GM12878 (cell line): ENCODE results near the gene P2RX4. TPM values are rescaled to one million over a fixed set of nuclear protein-coding genes. Genes with fewer than 3 reads are reported as not detected.

Experiments used
- ATAC-seq: fragments of 200-7000 bp; cut with Tn5 transposase; 3 replicates; pipeline ENCODE4 v1.9.1; 2020; ENCODE audit warnings: mild to moderate bottlenecking, moderate library complexity
- BruUV-seq: library from RNA; stranded (reverse); fragments of 400-500 nt; replicated peaks from 2 replicates; lab custom pipeline; 2021; lab: Mats Ljungman, UMichigan
- CTCF ChIA-PET: fragments of 300-600 bp; sonication (Branson Sonifier 250); formaldehyde crosslinking; extraction: SDS; loops from one replicate; lab custom pipeline; 2021; ENCODE audit warnings: inconsistent platforms; lab: Yijun Ruan, JAX
- POLR2A ChIA-PET: fragments of 350-600 bp; formaldehyde crosslinking; extraction: SDS; loops from one replicate; lab custom pipeline; 2021; ENCODE audit warnings: inconsistent platforms; lab: Charles Lee
- RAD21 ChIA-PET: fragments of 300-600 bp; sonication (Branson Sonifier 250); formaldehyde crosslinking; loops from one replicate; lab custom pipeline; 2023; ENCODE audit warnings: antibody characterized with exemption; ENCODE audit not compliant: unreplicated experiment; lab: Charles Lee
- SMC1A ChIA-PET: fragments of 300-600 bp; sonication (Branson Sonifier 250); formaldehyde crosslinking; loops from one replicate; lab custom pipeline; 2023; ENCODE audit not compliant: unreplicated experiment, uncharacterized antibody; lab: Charles Lee
- DNase-seq: peaks from one replicate; pipeline ENCODE4 v3.0.0-alpha.2; 2011; ENCODE audit warnings: low read depth, low spot score
- FAIRE-seq: peaks from 3 replicates; lab custom pipeline; 2011; peaks lifted over from hg19 to GRCh38; lab: Jason Lieb, UNC
- H2AFZ ChIP-seq: 2 replicates; pipeline ENCODE4 v1.6.0; 2011; ENCODE audit warnings: low read depth, low read length, control low read depth; ENCODE audit not compliant: control insufficient read depth
- H3K27ac ChIP-seq: 2 replicates; pipeline ENCODE4 v1.5.1; 2011; ENCODE audit warnings: control low read depth; ENCODE audit not compliant: control insufficient read depth, insufficient read depth
- H3K27me3 ChIP-seq, 2 experiments: replicated peaks in 1 of 2; 2 replicates each; pipeline versions ENCODE4 v1.6.0 to v1.6.1; 2011; ENCODE audit warnings: low read length in 1 of 2; ENCODE audit not compliant: control insufficient read depth in 2 of 2, insufficient read depth in 2 of 2
- H3K36me3 ChIP-seq, 2 experiments: 2 replicates each; pipeline ENCODE4 v1.5.1; 2011; ENCODE audit warnings: low read length in 1 of 2; ENCODE audit not compliant: control insufficient read depth in 2 of 2, insufficient read depth in 2 of 2
- H3K4me1 ChIP-seq: 2 replicates; pipeline ENCODE4 v1.6.1; 2011; ENCODE audit warnings: mild to moderate bottlenecking, low read length, moderate library complexity, mixed read lengths; ENCODE audit not compliant: control insufficient read depth, insufficient read depth
- H3K4me2 ChIP-seq: 2 replicates; pipeline ENCODE4 v1.6.0; 2011; ENCODE audit warnings: control low read depth; ENCODE audit not compliant: control insufficient read depth, insufficient read depth
- H3K4me3 ChIP-seq: fragments of 200-600 bp; sonication (generic); 2 replicates; pipeline ENCODE4 v1.5.1; 2016
- H3K79me2 ChIP-seq: 2 replicates; pipeline ENCODE4 v1.6.0; 2011; ENCODE audit warnings: low read length; ENCODE audit not compliant: control insufficient read depth, insufficient read depth
- H3K9ac ChIP-seq: 2 replicates; pipeline ENCODE4 v1.8.0; 2011; ENCODE audit warnings: low read length, control low read depth, mixed read lengths; ENCODE audit not compliant: control insufficient read depth, insufficient read depth
- H3K9me3 ChIP-seq: replicated peaks from 3 replicates; pipeline ENCODE4 v1.5.1; 2011; ENCODE audit warnings: mild to moderate bottlenecking, low read length; ENCODE audit not compliant: control insufficient read depth, insufficient read depth
- H4K20me1 ChIP-seq: 2 replicates; pipeline ENCODE4 v1.6.0; 2011; ENCODE audit not compliant: control insufficient read depth, insufficient read depth
- CBX3 ChIP-seq: fragments of 200-600 bp; sonication (generic); IDR thresholded peaks from 2 replicates; pipeline ENCODE4 v1.6.1; 2016; ENCODE audit warnings: low read depth, borderline replicate concordance
- CHD4 ChIP-seq: fragments of 200-600 bp; sonication (generic); IDR thresholded peaks from 2 replicates; pipeline ENCODE4 v1.6.1; 2016; ENCODE audit warnings: mild to moderate bottlenecking
- EGR1 ChIP-seq, 2 experiments: IDR thresholded peaks; 1 replicate in 1 of 2; 2 replicates in 1 of 2; pipeline ENCODE4 v1.6.1; 2011 to 2012; ENCODE audit warnings: low read depth in 2 of 2, low read length in 2 of 2, borderline replicate concordance in 1 of 2, mild to moderate bottlenecking in 1 of 2, moderate library complexity in 1 of 2
- GATAD2B ChIP-seq: fragments of 450-650 bp; conservative IDR thresholded peaks from 2 replicates; pipeline ENCODE4 v1.6.1; 2017; ENCODE audit warnings: low read depth, mild to moderate bottlenecking, moderate library complexity
- IRF3 ChIP-seq: fragments of 450-650 bp; IDR thresholded peaks from 2 replicates; pipeline ENCODE4 v1.6.1; 2014; ENCODE audit warnings: mild to moderate bottlenecking
- MYC ChIP-seq: IDR thresholded peaks from 2 replicates; pipeline ENCODE4 v1.6.1; 2011; ENCODE audit warnings: mild to moderate bottlenecking, low read length, moderate library complexity, inconsistent platforms; ENCODE audit not compliant: insufficient read depth, insufficient replicate concordance, insufficient read length, severe bottlenecking
- NFIC ChIP-seq: IDR thresholded peaks from 2 replicates; pipeline ENCODE4 v1.6.1; 2012; ENCODE audit warnings: low read depth, mild to moderate bottlenecking, inconsistent platforms, low read length, moderate library complexity
- NR2C1 ChIP-seq: fragments of 450-650 bp; IDR thresholded peaks from 2 replicates; pipeline ENCODE4 v1.6.1; 2017; ENCODE audit warnings: antibody characterized with exemption, mild to moderate bottlenecking, moderate library complexity
- NR2C2 ChIP-seq: IDR thresholded peaks from 2 replicates; pipeline ENCODE4 v1.6.1; 2011; ENCODE audit warnings: borderline replicate concordance, low read depth; ENCODE audit not compliant: control insufficient read depth, insufficient read length
- PAX8 ChIP-seq: fragments of 450-650 bp; IDR thresholded peaks from 2 replicates; pipeline ENCODE4 v1.6.1; 2017; ENCODE audit warnings: mild to moderate bottlenecking, moderate library complexity
- PML ChIP-seq: IDR thresholded peaks from 2 replicates; pipeline ENCODE4 v1.6.1; 2012; ENCODE audit warnings: low read length, inconsistent platforms
- SIN3A ChIP-seq: IDR thresholded peaks from 2 replicates; pipeline ENCODE4 v1.6.1; 2012; ENCODE audit warnings: low read depth, low read length, improper control_type of control experiment
- TCF7 ChIP-seq: IDR thresholded peaks from 2 replicates; pipeline ENCODE4 v1.6.1; 2014; ENCODE audit warnings: antibody characterized with exemption, borderline replicate concordance
- ZNF217 ChIP-seq: fragments of 450-650 bp; IDR thresholded peaks from 2 replicates; pipeline ENCODE4 v1.6.1; 2017; ENCODE audit warnings: antibody characterized with exemption, mild to moderate bottlenecking
- ZNF622 ChIP-seq: fragments of 450-650 bp; IDR thresholded peaks from 2 replicates; pipeline ENCODE4 v1.6.1; 2017; ENCODE audit warnings: mild to moderate bottlenecking, inconsistent platforms
- ZSCAN29 ChIP-seq: fragments of 450-650 bp; IDR thresholded peaks from 2 replicates; pipeline ENCODE4 v1.6.1; 2017; ENCODE audit warnings: mild to moderate bottlenecking, moderate library complexity
- WGBS: methylation state at CpG from one replicate; pipeline ENCODE4 v1.1.6; 2016; ENCODE audit warnings: low lambda C conversion rate; ENCODE audit not compliant: insufficient replicate concordance, insufficient coverage; ENCODE audit errors: missing lambda C conversion rate; 5-methylcytosine and 5-hydroxymethylcytosine counted together
- in situ Hi-C: fragments of 300-500 bp; cut with MboI; formaldehyde crosslinking; loops from 9 replicates; pipeline ENCODE4 v1.14.3; 2018; ENCODE audit warnings: mixed read lengths
- intact Hi-C: fragments of 100-400 bp; cut with micrococcal nuclease; formaldehyde crosslinking; loops from one replicate; pipeline ENCODE4 v1.14.2; 2022; ENCODE audit not compliant: unreplicated experiment
- polyA plus RNA-seq, 11 experiments: library from polyadenylated mRNA; depleted of rRNA in 4 of 11; unstranded in 6 of 11; stranded (reverse) in 5 of 11; fragments of >200 nt; fragmentation: Nextera tagmentation in 4 of 11; fragmentation: Illumina TruSeq in 1 of 11; extraction: Ambion mirVana in 4 of 11; extraction: Trizol in 1 of 11; gene quantifications; 1 replicate in 1 of 11; 2 replicates in 10 of 11; pipeline versions ENCODE4 v1.2.1 to v1.2.3, GENCODE V29; 2011 to 2016; ENCODE audit warnings: inconsistent platforms in 2 of 11, missing spikeins in 2 of 11, low read depth in 1 of 11
- total RNA-seq, 4 experiments: library from RNA; depleted of rRNA in 3 of 4; stranded (reverse); fragments of >200 nt in 3 of 4; fragmentation: Illumina TruSeq in 1 of 4; extraction: Trizol in 1 of 4; gene quantifications; 2 replicates each; pipeline versions ENCODE4 v1.2.1 to v1.2.3, GENCODE V29; 2013 to 2021

P2RX4 gene
- total and polyA plus RNA-seq, 10 of the 15 experiments (the other 5 are each of a cell fraction or from before 2014, with no cell fraction given) = 9.0 to 43.4 (median 20.5) TPM

- Histone ChIP-seq H3K36me3 (no peaks in the 10 kb centered on the region; a peak in 3 of 4 replicates), H3K4me2 (no peak overlapping the region), H3K9ac (no peak overlapping the region), H3K4me3 (no peak overlapping the region), H2AFZ (no peak overlapping the region), H3K4me1 (peaks cover 13% of the 10 kb centered on the region), H3K79me2 (no peaks in the 10 kb centered on the region), H3K27ac (no peak overlapping the region), H3K9me3 (no peaks in the 10 kb centered on the region), H3K27me3 (no peaks in the 10 kb centered on the region), H4K20me1 (no peaks in the 10 kb centered on the region)
- TF ChIP-seq CBX3 = no peak
- no peak for TF ChIP-seq EGR1 (IDR thresholded peaks at IDR 0.05; ENCODE audit: borderline replicate concordance in 1 of 2, low read depth in 2 of 2, low read length in 2 of 2)
- no peak for TF ChIP-seq IRF3
- no peak for TF ChIP-seq PML
- TF ChIP-seq NR2C1 = no peak
- no peak for TF ChIP-seq ZNF622
- intact Hi-C loops = no loop called here
- no peak for ATAC-seq
- BruUV-seq = TSS peak; percentile 57
- RAD21 ChIA-PET = interaction anchor here (1.1 to 1.5 kb wide), 3 partner anchors 70 to 170 kb away, joined by 3 to 5 read pairs (median 4); no protein-coding TSS in a partner anchor
- FAIRE-seq = no peak
- SMC1A ChIA-PET = interaction anchor here (0.7 to 1.6 kb wide), 3 partner anchors 9 to 169 kb away, joined by 3 to 5 read pairs (median 4); no protein-coding TSS in a partner anchor
- CTCF ChIA-PET = interaction anchor here (0.5 to 3.1 kb wide), 11 partner anchors 9 to 1218 kb away, joined by 3 to 19 read pairs (median 4); partner anchors contain the start of gene P2RX7
- POLR2A ChIA-PET = no interaction called here
- in situ Hi-C loops = no loop called here
- WGBS = 87% methylated on average over 12 of the region's 12 CpGs
- no peak for DNase-seq
Measured at GRCh38 chr12:121230538-121230907, 20.6 kb downstream of the P2RX4 start.

- Histone ChIP-seq H3K27me3 (no peaks in the 10 kb centered on the region), H3K9me3 (no peaks in the 10 kb centered on the region), H4K20me1 (no peaks in the 10 kb centered on the region), H2AFZ (no peak overlapping the region), H3K4me2 (no peak overlapping the region), H3K36me3 (peaks cover 0 to 3% of the 10 kb centered on the region in 2 experiments; a peak in 3 of 4 replicates), H3K4me3 (no peak overlapping the region), H3K27ac (no peak overlapping the region), H3K4me1 (peaks cover 5% of the 10 kb centered on the region), H3K79me2 (no peaks in the 10 kb centered on the region), H3K9ac (no peak overlapping the region)
- CTCF ChIA-PET = no interaction called here
- BruUV-seq = no TSS peak
- WGBS = 91% methylated on average over 16 of the region's 16 CpGs
- DNase-seq (no peak), FAIRE-seq (no peak), ATAC-seq (no peak)
- intact Hi-C loops = no loop called here
- POLR2A ChIA-PET = no interaction called here
- in situ Hi-C loops = no loop called here
- RAD21 ChIA-PET = no interaction called here
- SMC1A ChIA-PET = no interaction called here
- TF ChIP-seq TCF7 (no peak), EGR1 (IDR thresholded peaks at IDR 0.05; ENCODE audit: borderline replicate concordance in 1 of 2, low read depth in 2 of 2, low read length in 2 of 2) (no peak), NR2C2 (no peak), GATAD2B (no peak), ZNF217 (no peak), CHD4 (no peak), SIN3A (no peak), ZSCAN29 (no peak), MYC (no peak), NFIC (no peak), PAX8 (no peak)
Measured at GRCh38 chr12:121232163-121232562, 22.2 kb downstream of the P2RX4 start.
